ENCODE measurements around the gene MYZAP. TPM values are rescaled to one million over a fixed set of nuclear protein-coding genes. Genes with fewer than 3 reads are reported as not detected.

MYZAP gene
- total RNA-seq, 1 experiment from 2014 or later: 6.4 TPM

GRCh38 chr15:57597431-57597830 is 5.7 kb downstream of the MYZAP start:
- ChIA-PET POLR2A (no interaction called here), CTCF (no interaction called here)
- no peak overlapping the region for H3K27ac Mint-ChIP-seq (ENCODE audit: unreplicated experiment)
- H3K27me3 Mint-ChIP-seq (ENCODE audit: insufficient read depth, unreplicated experiment): no peaks in the 10 kb centered on the region
- H3K4me1 ChIP-seq: peaks cover 10% of the 10 kb centered on the region
- BruUV-seq (replicated peaks): no TSS peak
- H3K36me3 Mint-ChIP-seq (ENCODE audit: insufficient read depth, unreplicated experiment): no peaks in the 10 kb centered on the region
- H3K4me3 ChIP-seq (ENCODE audit: low read depth, low read length): no peak overlapping the region
- H3K4me3 Mint-ChIP-seq (ENCODE audit: unreplicated experiment): no peak overlapping the region
- no peaks in the 10 kb centered on the region for H3K27me3 ChIP-seq (replicated peaks; ENCODE audit: control insufficient read depth, insufficient read depth, low read length)
- no peaks in the 10 kb centered on the region; the same call in 1 of the 2 replicates for H3K36me3 ChIP-seq (ENCODE audit: control insufficient read depth, insufficient read depth, low read length)
- intact Hi-C loops (cut with micrococcal nuclease; ENCODE audit: unreplicated experiment): loop anchor here (2.0 kb wide), 1 partner anchor 13 kb away; no protein-coding TSS in a partner anchor
- no peaks in the 10 kb centered on the region for H3K9me3 ChIP-seq
- no peaks in the 10 kb centered on the region for H3K9me3 Mint-ChIP-seq (ENCODE audit: unreplicated experiment)
- peaks cover 29% of the 10 kb centered on the region for H3K4me1 Mint-ChIP-seq (ENCODE audit: low read depth, unreplicated experiment)
- DNase-seq: no peak
- TF ChIP-seq, protein P1, sequence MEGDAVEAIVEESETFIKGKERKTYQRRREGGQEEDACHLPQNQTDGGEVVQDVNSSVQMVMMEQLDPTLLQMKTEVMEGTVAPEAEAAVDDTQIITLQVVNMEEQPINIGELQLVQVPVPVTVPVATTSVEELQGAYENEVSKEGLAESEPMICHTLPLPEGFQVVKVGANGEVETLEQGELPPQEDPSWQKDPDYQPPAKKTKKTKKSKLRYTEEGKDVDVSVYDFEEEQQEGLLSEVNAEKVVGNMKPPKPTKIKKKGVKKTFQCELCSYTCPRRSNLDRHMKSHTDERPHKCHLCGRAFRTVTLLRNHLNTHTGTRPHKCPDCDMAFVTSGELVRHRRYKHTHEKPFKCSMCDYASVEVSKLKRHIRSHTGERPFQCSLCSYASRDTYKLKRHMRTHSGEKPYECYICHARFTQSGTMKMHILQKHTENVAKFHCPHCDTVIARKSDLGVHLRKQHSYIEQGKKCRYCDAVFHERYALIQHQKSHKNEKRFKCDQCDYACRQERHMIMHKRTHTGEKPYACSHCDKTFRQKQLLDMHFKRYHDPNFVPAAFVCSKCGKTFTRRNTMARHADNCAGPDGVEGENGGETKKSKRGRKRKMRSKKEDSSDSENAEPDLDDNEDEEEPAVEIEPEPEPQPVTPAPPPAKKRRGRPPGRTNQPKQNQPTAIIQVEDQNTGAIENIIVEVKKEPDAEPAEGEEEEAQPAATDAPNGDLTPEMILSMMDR (IDR thresholded peaks at IDR 0.05; ENCODE audit: insufficient read depth in 1 of 2, low read depth in 1 of 2, low read length in 1 of 2, severe bottlenecking in 1 of 2, unreplicated experiment in 1 of 2): no peak

- H3K27me3 ChIP-seq (replicated peaks; ENCODE audit: control insufficient read depth, insufficient read depth, low read length): no peaks in the 10 kb centered on the region
- Mint-ChIP-seq H3K27me3 (ENCODE audit: insufficient read depth, unreplicated experiment) (no peaks in the 10 kb centered on the region), H3K9me3 (ENCODE audit: unreplicated experiment) (no peaks in the 10 kb centered on the region), H3K4me3 (ENCODE audit: unreplicated experiment) (no peak overlapping the region), H3K4me1 (ENCODE audit: low read depth, unreplicated experiment) (peaks cover 23% of the 10 kb centered on the region), H3K27ac (ENCODE audit: unreplicated experiment) (no peak overlapping the region), H3K36me3 (ENCODE audit: insufficient read depth, unreplicated experiment) (no peaks in the 10 kb centered on the region)
- ChIA-PET CTCF (no interaction called here), POLR2A (interaction anchor here (0.6 kb wide), 1 partner anchor 18 kb away, joined by 4 read pairs; no protein-coding TSS in a partner anchor)
- H3K4me3 ChIP-seq (ENCODE audit: low read depth, low read length): no peak overlapping the region
- DNase-seq: no peak
- H3K4me1 ChIP-seq: peaks cover 10% of the 10 kb centered on the region
- H3K36me3 ChIP-seq (ENCODE audit: control insufficient read depth, insufficient read depth, low read length): no peaks in the 10 kb centered on the region; the same call in 1 of the 2 replicates
- no TSS peak for BruUV-seq (replicated peaks)
- TF ChIP-seq, protein P1 (IDR thresholded peaks at IDR 0.05; ENCODE audit: insufficient read depth in 1 of 2, low read depth in 1 of 2, low read length in 1 of 2, severe bottlenecking in 1 of 2, unreplicated experiment in 1 of 2): no peak
- H3K9me3 ChIP-seq: no peaks in the 10 kb centered on the region
- intact Hi-C loops (cut with micrococcal nuclease; ENCODE audit: unreplicated experiment): no loop called here
These were observed 6.6 kb downstream of the MYZAP start for GRCh38 chr15:57598346-57598745.

- no peaks in the 10 kb centered on the region for H3K9me3 Mint-ChIP-seq (ENCODE audit: unreplicated experiment)
- no peaks in the 10 kb centered on the region for H3K27me3 Mint-ChIP-seq (ENCODE audit: insufficient read depth, unreplicated experiment)
- no TSS peak for BruUV-seq (replicated peaks)
- no peak overlapping the region for H3K4me3 Mint-ChIP-seq (ENCODE audit: unreplicated experiment)
- Histone ChIP-seq H3K9me3 (no peaks in the 10 kb centered on the region), H3K4me1 (peaks cover 10% of the 10 kb centered on the region), H3K4me3 (ENCODE audit: low read depth, low read length) (no peak overlapping the region), H3K27me3 (replicated peaks; ENCODE audit: control insufficient read depth, insufficient read depth, low read length) (no peaks in the 10 kb centered on the region), H3K36me3 (ENCODE audit: control insufficient read depth, insufficient read depth, low read length) (no peaks in the 10 kb centered on the region; the same call in 1 of the 2 replicates)
- ChIA-PET POLR2A (interaction anchor here (0.7 kb wide), 1 partner anchor 76 kb away, joined by 9 read pairs; no protein-coding TSS in a partner anchor), CTCF (interaction anchor here (0.7 to 0.9 kb wide), 2 partner anchors 39 to 48 kb away, joined by 4 to 6 read pairs; no protein-coding TSS in a partner anchor)
- no peak overlapping the region for H3K27ac Mint-ChIP-seq (ENCODE audit: unreplicated experiment)
- intact Hi-C loops (cut with micrococcal nuclease; ENCODE audit: unreplicated experiment): no loop called here
- H3K36me3 Mint-ChIP-seq (ENCODE audit: insufficient read depth, unreplicated experiment): no peaks in the 10 kb centered on the region
- DNase-seq: no peak
- TF ChIP-seq, protein P1 (IDR thresholded peaks at IDR 0.05; ENCODE audit: insufficient read depth in 1 of 2, low read depth in 1 of 2, low read length in 1 of 2, severe bottlenecking in 1 of 2, unreplicated experiment in 1 of 2): no peak
- peaks cover 23% of the 10 kb centered on the region for H3K4me1 Mint-ChIP-seq (ENCODE audit: low read depth, unreplicated experiment)
These were observed 7.6 kb downstream of the MYZAP start for GRCh38 chr15:57599296-57599810.
